Stimulated activated naive CD8-positive, alpha-beta T cell treated with anti-CD3 and anti-CD28 coated beads, Interleukin-15, Interleukin-2, amounts not matched to agents 100 ng/mL and 50 ng/mL, for 24 hours (primary cell): ENCODE data around the gene OLFML2B.

Experiments
- H3K27ac Mint-ChIP-seq: one replicate; pipeline ENCODE4 v1.8.0; 2021; ENCODE audit warnings: mild to moderate bottlenecking, mixed read lengths
- H3K27me3 Mint-ChIP-seq: one replicate; pipeline ENCODE4 v1.8.0; 2021; ENCODE audit warnings: mixed read lengths
- H3K36me3 Mint-ChIP-seq: one replicate; pipeline ENCODE4 v1.8.0; 2021; ENCODE audit warnings: low read depth, mixed read lengths
- H3K4me1 Mint-ChIP-seq: one replicate; pipeline ENCODE4 v1.8.0; 2021; ENCODE audit warnings: low read depth, mixed read lengths
- H3K4me3 Mint-ChIP-seq: one replicate; pipeline ENCODE4 v1.8.0; 2021; ENCODE audit warnings: mild to moderate bottlenecking, mixed read lengths
- H3K9me3 Mint-ChIP-seq: one replicate; pipeline ENCODE4 v1.8.0; 2021; ENCODE audit warnings: mixed read lengths

OLFML2B gene

GRCh38 chr1:161958425-161958824, 65.2 kb downstream of the OLFML2B start:
- H3K36me3 Mint-ChIP-seq = peaks cover 64% of the 10 kb centered on the region
- no peaks in the 10 kb centered on the region for H3K27me3 Mint-ChIP-seq
- no peak overlapping the region for H3K4me3 Mint-ChIP-seq
- H3K9me3 Mint-ChIP-seq = no peaks in the 10 kb centered on the region
- H3K27ac Mint-ChIP-seq = no peak overlapping the region
- H3K4me1 Mint-ChIP-seq = peaks cover 54% of the 10 kb centered on the region

- Mint-ChIP-seq H3K36me3 (peaks cover 59% of the 10 kb centered on the region), H3K4me1 (peaks cover 43% of the 10 kb centered on the region), H3K4me3 (no peak overlapping the region), H3K9me3 (no peaks in the 10 kb centered on the region), H3K27me3 (no peaks in the 10 kb centered on the region), H3K27ac (no peak overlapping the region)
These were observed 66.7 kb downstream of the OLFML2B start for GRCh38 chr1:161956930-161957329.

DNA sequence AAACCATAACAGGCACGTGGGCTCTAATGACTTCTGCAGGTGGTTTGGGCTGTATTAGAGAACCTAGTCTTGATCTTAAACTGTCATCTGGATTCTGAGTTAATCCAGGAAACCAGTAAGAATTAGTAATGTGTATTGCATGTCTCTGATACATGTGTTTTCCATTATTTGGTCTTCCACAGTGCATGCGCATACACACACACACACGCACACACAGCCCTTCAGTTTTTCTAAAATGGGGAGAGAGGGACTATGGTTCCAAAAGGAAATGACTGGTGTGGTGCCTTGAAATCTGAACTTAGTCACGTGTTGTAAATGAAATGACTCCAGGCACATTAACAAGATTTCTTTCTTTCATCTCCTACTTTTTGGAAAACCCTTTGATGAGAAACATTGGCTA, 67.6 kb downstream of the OLFML2B start:
- H3K4me3 Mint-ChIP-seq = no peak overlapping the region
- no peaks in the 10 kb centered on the region for H3K9me3 Mint-ChIP-seq
- no peaks in the 10 kb centered on the region for H3K27me3 Mint-ChIP-seq
- H3K4me1 Mint-ChIP-seq = peaks cover 35% of the 10 kb centered on the region
- H3K27ac Mint-ChIP-seq = no peak overlapping the region
- H3K36me3 Mint-ChIP-seq = peaks cover 60% of the 10 kb centered on the region

DNA sequence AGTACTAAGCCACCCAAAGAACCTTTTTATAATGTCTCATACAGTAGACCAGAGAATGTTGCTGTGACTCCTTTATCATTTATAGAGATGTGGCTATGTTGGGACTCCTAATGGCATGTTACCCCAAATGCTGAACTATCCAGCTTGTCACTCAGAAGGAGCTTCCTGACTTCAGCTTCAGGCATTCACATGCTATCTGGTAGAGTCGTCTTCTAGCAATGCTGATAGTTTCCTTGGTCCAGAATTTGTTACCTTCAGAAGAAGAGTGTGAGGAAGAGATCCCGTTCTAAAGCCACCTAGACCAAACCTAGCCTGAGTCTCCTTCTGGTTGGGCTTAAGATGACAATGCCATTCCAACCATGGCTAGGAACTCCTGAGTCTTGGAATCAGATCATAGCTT, 68.1 kb downstream of the OLFML2B start:
- Mint-ChIP-seq H3K27me3 (no peaks in the 10 kb centered on the region), H3K4me1 (peaks cover 30% of the 10 kb centered on the region), H3K27ac (no peak overlapping the region), H3K9me3 (no peaks in the 10 kb centered on the region), H3K36me3 (peaks cover 58% of the 10 kb centered on the region), H3K4me3 (no peak overlapping the region)

GRCh38 chr1:161954466-161954865, 69.2 kb downstream of the OLFML2B start:
- Mint-ChIP-seq H3K36me3 (peaks cover 56% of the 10 kb centered on the region), H3K27ac (no peak overlapping the region), H3K4me3 (no peak overlapping the region), H3K27me3 (no peaks in the 10 kb centered on the region), H3K4me1 (peaks cover 19% of the 10 kb centered on the region), H3K9me3 (no peaks in the 10 kb centered on the region)

GRCh38 chr1:161954050-161954449, 69.6 kb downstream of the OLFML2B start:
- H3K4me1 Mint-ChIP-seq = peaks cover 19% of the 10 kb centered on the region
- H3K27me3 Mint-ChIP-seq = no peaks in the 10 kb centered on the region
- no peak overlapping the region for H3K4me3 Mint-ChIP-seq

DNA sequence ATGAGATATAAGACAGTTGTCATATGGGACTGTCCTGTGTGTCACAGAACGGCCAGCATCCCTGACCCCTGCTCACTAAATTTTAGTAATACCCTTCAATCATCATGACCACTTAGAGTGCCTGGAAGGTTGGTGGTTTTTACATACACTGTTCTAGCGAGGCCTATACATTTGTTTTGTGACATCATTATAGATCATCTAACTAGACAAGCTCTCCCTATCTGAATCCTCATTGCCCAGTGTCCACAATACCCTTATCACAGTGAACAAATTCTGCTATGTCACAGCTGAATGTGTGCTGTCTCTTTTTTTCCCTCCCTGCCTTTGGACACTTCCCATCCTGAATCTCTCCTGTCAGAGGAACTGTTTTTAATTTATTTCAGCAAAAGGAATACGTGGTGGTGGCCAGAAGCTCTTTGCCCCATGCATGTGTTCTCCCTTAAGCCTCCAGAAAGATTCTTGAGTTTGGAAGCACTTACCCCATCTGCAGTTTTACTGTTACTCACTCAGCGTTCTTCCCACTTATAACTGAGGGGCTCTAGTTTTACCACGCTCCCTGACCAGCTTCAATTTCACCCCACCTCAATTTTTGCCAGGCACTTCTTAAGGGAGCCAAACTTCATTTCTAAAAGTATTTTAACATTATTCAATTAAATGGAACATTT, 70.3 kb downstream of the OLFML2B start:
- no peaks in the 10 kb centered on the region for H3K9me3 Mint-ChIP-seq
- H3K27ac Mint-ChIP-seq = no peak overlapping the region
- peaks cover 51% of the 10 kb centered on the region for H3K36me3 Mint-ChIP-seq
- H3K4me3 Mint-ChIP-seq = no peak overlapping the region
- H3K4me1 Mint-ChIP-seq = peaks cover 19% of the 10 kb centered on the region
- no peaks in the 10 kb centered on the region for H3K27me3 Mint-ChIP-seq

More at GRCh38 chr1:161954050-161954449, 69.6 kb downstream of the OLFML2B start:
- H3K9me3 Mint-ChIP-seq = no peaks in the 10 kb centered on the region
- no peak overlapping the region for H3K27ac Mint-ChIP-seq
- H3K36me3 Mint-ChIP-seq = peaks cover 57% of the 10 kb centered on the region

DNA sequence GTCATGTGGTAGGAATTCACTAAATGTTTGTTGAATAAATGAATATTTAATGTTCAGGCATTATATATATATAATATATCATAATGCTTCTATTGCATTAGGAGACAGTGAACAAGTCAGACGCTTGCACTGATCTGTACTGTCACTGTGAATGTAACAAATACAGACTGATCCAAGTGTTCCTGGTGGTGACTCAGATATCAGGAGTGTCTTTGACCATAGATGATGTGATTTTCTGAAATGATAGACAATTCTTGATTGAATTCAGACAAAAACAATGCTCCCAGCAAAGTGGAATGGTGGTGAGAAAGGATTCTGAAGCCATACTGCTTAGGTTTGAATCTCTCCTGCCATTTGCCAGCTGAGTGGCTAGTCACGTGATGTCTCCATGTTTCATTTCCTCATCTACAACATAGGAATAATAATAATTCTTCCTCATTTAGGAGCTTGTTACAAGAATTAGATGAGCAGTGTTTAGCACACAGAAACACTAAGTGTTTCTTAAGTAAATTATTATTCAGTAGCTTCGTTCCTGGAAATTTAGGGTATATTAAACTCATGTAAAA, 71.0 kb downstream of the OLFML2B start:
- peaks cover 53% of the 10 kb centered on the region for H3K36me3 Mint-ChIP-seq
- H3K27ac Mint-ChIP-seq = no peak overlapping the region
- H3K4me1 Mint-ChIP-seq = peaks cover 19% of the 10 kb centered on the region
- no peak overlapping the region for H3K4me3 Mint-ChIP-seq
- H3K27me3 Mint-ChIP-seq = no peaks in the 10 kb centered on the region
- H3K9me3 Mint-ChIP-seq = no peaks in the 10 kb centered on the region

DNA sequence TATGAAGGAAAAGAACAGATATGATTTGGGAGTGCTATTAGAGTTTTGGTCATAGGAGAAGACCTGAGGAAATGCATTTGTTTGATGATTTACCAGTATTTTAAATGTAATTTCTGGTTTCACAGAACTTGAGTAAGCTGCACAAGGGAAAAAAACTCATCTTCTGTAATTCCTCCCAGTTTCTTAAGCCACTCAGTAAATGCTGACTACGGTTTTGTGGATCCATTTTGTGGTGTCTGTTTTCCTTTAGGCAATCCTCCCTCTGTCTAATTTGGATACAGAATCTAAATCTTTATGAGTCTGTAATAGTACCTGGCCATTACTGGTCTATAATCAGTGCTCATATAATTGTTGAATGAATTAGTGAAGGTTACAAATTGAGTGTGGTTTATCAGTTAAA, 72.0 kb downstream of the OLFML2B start:
- Mint-ChIP-seq H3K4me3 (no peak overlapping the region), H3K27ac (no peak overlapping the region), H3K36me3 (peaks cover 59% of the 10 kb centered on the region), H3K9me3 (peaks cover 3% of the 10 kb centered on the region), H3K4me1 (peaks cover 19% of the 10 kb centered on the region), H3K27me3 (no peaks in the 10 kb centered on the region)

DNA sequence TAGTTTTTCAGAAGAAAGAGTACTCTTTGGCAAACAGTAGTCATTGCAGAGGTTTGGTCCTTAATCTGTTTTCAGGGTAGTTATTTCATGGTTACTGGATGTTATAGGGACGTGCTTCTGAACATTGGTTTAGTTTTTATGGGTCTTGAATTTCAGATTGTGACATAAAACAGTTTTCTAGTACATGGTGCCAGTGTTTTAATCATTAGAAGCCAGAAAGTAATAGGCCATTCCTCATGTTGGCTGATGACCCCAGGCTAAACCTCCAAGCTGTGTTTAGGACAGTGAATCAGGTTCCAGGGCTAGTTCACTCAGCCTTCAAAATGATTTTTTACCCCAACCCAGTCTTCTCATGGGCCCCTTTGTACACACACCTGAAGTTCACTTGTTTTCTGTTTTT, 73.3 kb downstream of the OLFML2B start:
- H3K4me1 Mint-ChIP-seq = peaks cover 19% of the 10 kb centered on the region
- no peak overlapping the region for H3K27ac Mint-ChIP-seq
- peaks cover 3% of the 10 kb centered on the region for H3K9me3 Mint-ChIP-seq
- no peaks in the 10 kb centered on the region for H3K27me3 Mint-ChIP-seq
- peaks cover 52% of the 10 kb centered on the region for H3K36me3 Mint-ChIP-seq
- H3K4me3 Mint-ChIP-seq = no peak overlapping the region

DNA sequence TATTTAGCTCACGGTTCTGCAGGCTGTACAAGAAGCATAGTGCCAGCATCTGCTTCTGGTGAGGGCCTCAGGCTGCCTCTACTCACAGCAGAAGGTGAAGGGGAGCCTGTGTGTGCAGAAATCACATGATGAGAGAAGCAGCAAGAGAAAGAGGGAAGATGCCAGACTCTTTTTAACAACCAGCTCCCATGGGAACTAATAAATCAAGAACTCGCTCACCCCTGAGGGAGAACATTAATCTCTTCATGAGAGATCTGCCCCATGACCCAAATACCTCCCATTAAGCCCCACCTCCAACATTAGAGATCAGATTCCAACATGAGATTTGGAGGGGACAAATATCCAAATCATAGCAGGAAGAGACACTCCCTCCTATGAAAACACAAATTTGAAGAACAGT, 74.1 kb downstream of the OLFML2B start:
- Mint-ChIP-seq H3K4me1 (peaks cover 13% of the 10 kb centered on the region), H3K9me3 (peaks cover 3% of the 10 kb centered on the region), H3K27me3 (no peaks in the 10 kb centered on the region), H3K27ac (no peak overlapping the region), H3K36me3 (peaks cover 53% of the 10 kb centered on the region), H3K4me3 (no peak overlapping the region)

GRCh38 chr1:161948435-161948834, 75.2 kb downstream of the OLFML2B start:
- H3K4me1 Mint-ChIP-seq = peaks cover 4% of the 10 kb centered on the region
- H3K36me3 Mint-ChIP-seq = peaks cover 60% of the 10 kb centered on the region
- no peak overlapping the region for H3K4me3 Mint-ChIP-seq
- H3K27me3 Mint-ChIP-seq = no peaks in the 10 kb centered on the region
- peaks cover 3% of the 10 kb centered on the region for H3K9me3 Mint-ChIP-seq
- H3K27ac Mint-ChIP-seq = no peak overlapping the region

GRCh38 chr1:161946071-161946987, 77.3 kb downstream of the OLFML2B start:
- Mint-ChIP-seq H3K36me3 (peaks cover 70% of the 10 kb centered on the region), H3K27ac (no peak overlapping the region), H3K4me3 (no peak overlapping the region), H3K9me3 (peaks cover 3% of the 10 kb centered on the region), H3K4me1 (no peaks in the 10 kb centered on the region), H3K27me3 (no peaks in the 10 kb centered on the region)

- no peak overlapping the region for H3K27ac Mint-ChIP-seq
- peaks cover 3% of the 10 kb centered on the region for H3K9me3 Mint-ChIP-seq
- H3K27me3 Mint-ChIP-seq = no peaks in the 10 kb centered on the region
- no peak overlapping the region for H3K4me3 Mint-ChIP-seq
- peaks cover 65% of the 10 kb centered on the region for H3K36me3 Mint-ChIP-seq
- H3K4me1 Mint-ChIP-seq = no peaks in the 10 kb centered on the region
These were observed 78.2 kb downstream of the OLFML2B start for GRCh38 chr1:161945306-161946060.

GRCh38 chr1:161944381-161944780, 79.3 kb downstream of the OLFML2B start:
- Mint-ChIP-seq H3K4me1 (no peaks in the 10 kb centered on the region), H3K9me3 (peaks cover 3% of the 10 kb centered on the region), H3K27ac (no peak overlapping the region), H3K4me3 (no peak overlapping the region), H3K27me3 (no peaks in the 10 kb centered on the region), H3K36me3 (peaks cover 55% of the 10 kb centered on the region)
